Stimulated activated CD4-positive, alpha-beta T cell treated with anti-CD3 and anti-CD28 coated beads, Interleukin-2, amount 100 ng/mL, for 4 hours (primary cell): ENCODE results near the gene KCNJ10.
"Not testable (repeated sequence)": the region's sequence is repeated elsewhere in the genome, so short reads cannot be mapped to it uniquely, and the experiment has no call there.

ENCODE experiments used
- DNase-seq: peaks from one replicate; pipeline ENCODE4 v3.0.0-alpha.2; 2020; ENCODE audit warnings: low read depth

KCNJ10 gene

GRCh38 chr1:160069460-160070231 is at the start of gene KCNJ10:
Gene KCNJ10, minus strand, starts transcription at chr1:160070160. Its CDS starts 27,628 bp downstream, at chr1:160042532.
- DNase-seq = no peak

- DNase-seq = no peak
These were observed 49.0 kb upstream of the KCNJ10 start for GRCh38 chr1:160118928-160119327.

GRCh38 chr1:160117709-160118183 is 47.8 kb upstream of the KCNJ10 start:
- DNase-seq = no peak

GRCh38 chr1:160117300-160117699 is 47.3 kb upstream of the KCNJ10 start:
- no peak for DNase-seq

- no peak for DNase-seq
These were observed 46.6 kb upstream of the KCNJ10 start for GRCh38 chr1:160116283-160117147.

- no peak for DNase-seq
These were observed 45.8 kb upstream of the KCNJ10 start, which contains the start of gene ATP1A2 for GRCh38 chr1:160115545-160116282. Gene ATP1A2, plus strand, starts transcription at chr1:160115759. Its CDS starts 103 bp downstream, at chr1:160115862.

- DNase-seq = no peak
These were observed 44.1 kb upstream of the KCNJ10 start for GRCh38 chr1:160114085-160114484.

- no peak for DNase-seq
These were observed 43.4 kb upstream of the KCNJ10 start for GRCh38 chr1:160113407-160113806.

GRCh38 chr1:160112357-160112756 is 42.4 kb upstream of the KCNJ10 start:
- no peak for DNase-seq

- not testable (repeated sequence) for DNase-seq
These were observed 41.5 kb upstream of the KCNJ10 start for GRCh38 chr1:160111462-160111861.

- DNase-seq = no peak
These were observed 39.7 kb upstream of the KCNJ10 start for GRCh38 chr1:160109686-160110085.

GRCh38 chr1:160108888-160109662 is 39.1 kb upstream of the KCNJ10 start:
- DNase-seq = peak; percentile 29

GRCh38 chr1:160107512-160107911 is 37.6 kb upstream of the KCNJ10 start:
- DNase-seq = no peak

GRCh38 chr1:160105155-160105554 is 35.2 kb upstream of the KCNJ10 start:
- no peak for DNase-seq

- DNase-seq = no peak
These were observed 34.5 kb upstream of the KCNJ10 start for GRCh38 chr1:160104486-160104885.

- no peak for DNase-seq
These were observed 33.9 kb upstream of the KCNJ10 start for GRCh38 chr1:160103658-160104408.

- DNase-seq = no peak
These were observed 32.0 kb upstream of the KCNJ10 start for GRCh38 chr1:160101717-160102522.

GRCh38 chr1:160101037-160101716 is 31.2 kb upstream of the KCNJ10 start:
- peak; percentile 67 for DNase-seq

GRCh38 chr1:160099716-160100375 is 29.9 kb upstream of the KCNJ10 start:
- DNase-seq = no peak
